HG03571 (cell line): Measurements from ENCODE around the gene MELTF.

Source experiments
- ATAC-seq: cut with Tn5 transposase; IDR thresholded peaks from one replicate; pipeline ENCODE4 v1.9.1; 2021; ENCODE audit not compliant: unreplicated experiment

Gene MELTF

DNA sequence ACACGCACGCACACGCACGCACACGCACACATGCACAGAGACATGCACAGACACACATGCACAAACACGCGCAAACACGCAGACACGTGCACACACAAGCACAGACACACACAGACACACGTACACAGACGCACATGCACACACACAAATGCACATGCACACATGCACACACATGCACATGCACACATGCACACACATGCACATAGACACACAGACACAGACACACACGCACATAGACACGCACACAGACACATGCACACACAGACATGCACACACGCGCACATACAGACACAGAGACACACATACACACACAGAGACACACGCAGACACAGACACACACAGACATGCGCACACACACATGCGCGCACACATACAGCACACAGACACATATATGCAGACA is 34.6 kb downstream of the MELTF start:
- ATAC-seq = no peak

DNA sequence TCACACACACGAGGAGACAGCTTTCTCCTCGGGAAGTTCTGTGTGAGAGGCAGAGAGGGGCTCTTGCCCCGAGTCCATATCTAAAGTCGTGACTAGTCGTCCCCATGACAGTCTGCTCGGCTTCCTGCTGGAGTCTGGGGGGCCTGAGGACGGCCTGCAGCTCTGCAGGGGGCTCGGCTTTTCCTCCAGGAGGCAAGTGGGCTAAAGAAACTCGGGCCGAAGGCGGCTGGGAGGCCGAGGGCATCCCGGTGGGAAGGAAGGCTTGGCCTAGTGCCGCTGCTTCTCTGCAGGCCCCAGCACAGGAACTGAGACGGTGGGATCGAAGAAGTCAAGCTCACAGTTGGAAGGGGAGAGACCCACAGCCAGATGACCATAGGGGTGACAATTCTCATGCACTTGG is 35.6 kb downstream of the MELTF start:
- ATAC-seq = no peak

DNA sequence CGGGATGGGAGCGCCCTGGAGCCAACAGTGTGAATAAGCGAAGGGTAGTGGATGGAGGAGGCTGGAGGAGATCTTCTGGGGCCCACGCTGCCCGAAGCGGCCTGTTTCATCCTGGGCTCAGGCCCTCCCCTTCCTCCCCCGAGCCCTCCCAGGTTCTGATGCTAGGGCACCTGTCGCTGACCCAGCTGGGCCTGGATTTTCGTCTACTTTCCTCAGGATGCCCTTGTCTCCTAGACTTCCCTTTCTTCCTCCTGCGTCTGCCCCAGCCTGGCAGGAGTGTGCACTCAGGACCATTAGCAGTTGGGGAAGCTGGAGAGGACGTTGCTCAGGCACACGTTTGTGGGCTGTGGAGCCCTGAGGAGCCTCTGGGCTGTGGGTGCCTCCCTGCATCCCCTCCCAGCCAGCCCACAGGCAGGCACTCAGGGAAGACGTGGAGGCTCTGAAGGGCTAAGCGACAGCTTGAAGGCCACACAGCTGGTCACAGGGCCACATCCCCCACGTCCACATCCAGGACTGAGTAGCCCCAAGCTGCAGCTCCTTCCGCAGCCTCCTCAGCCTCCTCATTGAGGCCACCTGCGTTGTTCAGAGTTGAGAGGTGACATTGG is 37.1 kb downstream of the MELTF start:
- ATAC-seq = no peak

DNA sequence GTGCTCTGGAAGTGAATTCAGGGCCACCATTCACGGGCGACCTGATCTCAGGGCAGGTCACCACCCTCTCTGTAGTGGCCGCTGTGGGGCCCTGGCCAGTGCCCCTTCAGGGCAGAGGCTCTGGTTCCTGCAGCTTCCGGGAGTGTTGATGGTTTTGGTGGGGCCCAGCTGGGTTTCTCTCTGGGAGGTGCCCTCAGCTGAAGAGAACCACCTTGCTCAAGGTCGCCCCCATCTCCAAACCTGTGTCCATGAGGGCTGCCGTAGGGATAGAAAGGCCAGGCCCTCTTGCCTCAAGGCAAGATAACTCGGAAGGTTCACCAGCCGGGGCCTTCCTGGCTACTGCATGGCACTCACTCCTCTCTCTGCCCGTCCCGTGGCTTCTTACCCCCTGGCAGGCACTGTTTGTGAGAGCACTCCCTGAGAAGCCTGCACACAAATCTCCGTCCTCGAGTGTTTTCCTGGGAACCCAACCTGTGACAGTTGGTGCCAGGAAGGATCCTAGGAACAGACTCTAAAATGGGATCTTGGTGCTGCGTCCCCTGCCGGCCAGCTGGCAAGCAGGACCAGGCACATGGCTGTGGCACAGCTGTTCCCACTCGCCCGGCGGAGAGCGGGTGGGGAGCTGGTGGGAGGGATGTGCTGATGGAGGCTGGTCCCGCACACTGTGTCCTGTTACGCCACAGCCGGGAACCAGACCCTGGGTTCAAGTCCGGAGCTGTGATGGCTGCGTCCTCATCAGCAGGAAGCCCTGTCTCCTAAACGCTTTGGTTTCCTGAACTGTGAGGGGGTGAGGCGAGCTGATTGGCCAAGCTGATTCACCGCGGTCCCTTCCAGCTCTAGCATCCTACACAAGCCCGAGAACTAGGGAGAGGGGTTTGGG is 37.8 kb downstream of the MELTF start:
- ATAC-seq = no peak

DNA sequence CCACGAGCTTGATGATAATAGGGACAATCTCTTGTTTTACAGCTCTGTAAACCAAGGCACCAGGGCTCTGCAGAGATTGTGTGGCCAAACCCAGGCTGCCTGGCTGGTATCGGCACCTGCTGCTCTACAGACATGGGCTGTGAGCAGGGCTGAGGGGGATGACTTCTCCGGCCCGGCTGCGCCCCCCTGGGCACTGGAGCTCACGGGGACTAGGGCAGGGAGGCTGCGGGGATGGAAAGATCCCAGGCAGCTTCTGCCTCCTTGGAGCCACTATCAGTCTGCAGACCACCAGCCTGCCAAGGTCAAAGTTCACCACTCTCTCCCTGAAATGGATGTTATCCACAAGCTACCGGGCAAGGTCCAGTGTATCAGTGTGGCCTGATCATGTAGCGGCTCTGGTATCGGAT is 39.0 kb downstream of the MELTF start:
- ATAC-seq = no peak

DNA sequence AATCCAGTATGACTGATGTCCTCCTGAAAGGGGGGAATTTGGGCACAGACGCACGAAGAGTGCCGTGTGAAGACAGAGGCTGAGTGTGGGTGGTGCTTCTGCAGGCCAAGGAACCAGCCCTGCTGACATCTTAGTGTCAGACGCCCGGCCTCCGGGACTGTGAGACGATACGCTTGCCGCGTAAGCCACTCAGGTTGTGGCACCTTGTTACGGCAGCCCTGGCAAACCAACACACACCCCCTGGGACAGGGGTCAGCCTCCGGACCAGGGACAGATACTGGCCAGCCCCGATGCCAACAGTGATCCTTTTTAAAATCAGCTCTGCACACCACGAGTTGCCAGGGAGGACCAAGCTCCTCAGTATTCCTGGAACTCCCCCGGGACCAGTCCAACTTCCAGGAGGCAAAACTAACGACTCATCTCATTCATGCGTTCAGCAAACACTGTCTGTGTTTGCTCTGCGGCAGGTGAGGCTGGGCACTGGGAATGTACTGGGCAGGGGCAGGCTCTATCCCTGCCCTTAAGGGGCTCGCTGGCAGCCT is 39.8 kb downstream of the MELTF start:
- ATAC-seq = no peak

DNA sequence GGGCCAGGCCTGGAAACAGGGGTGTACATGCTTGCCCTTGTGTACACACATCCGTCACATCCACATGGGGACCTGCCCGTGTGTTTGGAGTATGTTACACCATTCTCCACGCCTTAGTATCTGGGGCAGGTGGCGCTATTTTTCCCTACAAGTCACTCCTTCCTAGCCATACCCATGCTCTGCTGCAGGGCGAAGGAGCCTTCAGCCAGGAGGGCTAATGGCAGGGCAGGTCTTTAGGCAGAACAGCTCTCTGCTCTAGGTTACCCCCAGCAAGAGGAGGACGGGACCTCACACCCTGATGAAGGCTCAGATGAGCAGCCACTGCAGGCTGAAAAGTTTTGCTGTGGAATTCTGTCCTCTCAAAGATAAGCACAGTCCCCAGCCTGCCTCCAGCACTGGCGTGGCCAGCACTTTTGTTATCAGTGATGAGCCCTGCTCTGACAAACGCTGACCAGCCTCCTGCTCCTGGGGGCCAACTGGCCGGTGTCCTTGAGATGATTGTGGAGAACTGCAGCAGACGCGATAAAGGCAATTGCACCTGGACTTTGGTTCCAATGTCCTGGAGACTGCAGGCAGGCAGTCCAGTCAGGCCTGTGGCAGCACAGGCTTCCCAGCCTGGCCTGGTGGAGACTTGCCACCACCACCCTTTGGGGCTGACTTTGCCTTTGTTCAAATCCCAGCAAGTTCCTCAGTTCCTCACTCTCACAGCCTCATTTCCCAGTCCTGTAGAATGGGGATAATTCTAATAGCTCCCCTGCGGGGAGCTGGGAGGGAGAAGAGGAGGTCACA is 41.2 kb downstream of the MELTF start:
- ATAC-seq = no peak

DNA sequence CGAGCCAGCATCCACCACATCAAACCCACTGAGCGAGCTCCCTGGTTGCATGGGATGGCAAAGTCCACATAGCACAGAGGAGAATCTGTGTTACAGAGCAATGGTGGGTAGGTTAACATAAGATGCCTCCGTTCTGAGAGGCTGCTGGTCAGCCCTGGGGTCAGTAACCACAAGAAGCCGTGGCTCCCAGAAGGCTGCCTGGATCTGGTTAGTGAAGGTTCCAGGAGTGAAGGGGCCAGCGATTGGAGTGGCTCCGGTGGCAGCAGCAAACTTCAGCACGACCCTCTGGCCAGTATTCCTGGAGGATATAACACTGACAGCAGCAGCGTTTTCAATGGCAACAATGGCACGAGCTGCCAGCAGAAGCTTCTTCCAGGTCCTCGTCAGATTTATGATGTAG is 42.6 kb downstream of the MELTF start:
- ATAC-seq = no peak

DNA sequence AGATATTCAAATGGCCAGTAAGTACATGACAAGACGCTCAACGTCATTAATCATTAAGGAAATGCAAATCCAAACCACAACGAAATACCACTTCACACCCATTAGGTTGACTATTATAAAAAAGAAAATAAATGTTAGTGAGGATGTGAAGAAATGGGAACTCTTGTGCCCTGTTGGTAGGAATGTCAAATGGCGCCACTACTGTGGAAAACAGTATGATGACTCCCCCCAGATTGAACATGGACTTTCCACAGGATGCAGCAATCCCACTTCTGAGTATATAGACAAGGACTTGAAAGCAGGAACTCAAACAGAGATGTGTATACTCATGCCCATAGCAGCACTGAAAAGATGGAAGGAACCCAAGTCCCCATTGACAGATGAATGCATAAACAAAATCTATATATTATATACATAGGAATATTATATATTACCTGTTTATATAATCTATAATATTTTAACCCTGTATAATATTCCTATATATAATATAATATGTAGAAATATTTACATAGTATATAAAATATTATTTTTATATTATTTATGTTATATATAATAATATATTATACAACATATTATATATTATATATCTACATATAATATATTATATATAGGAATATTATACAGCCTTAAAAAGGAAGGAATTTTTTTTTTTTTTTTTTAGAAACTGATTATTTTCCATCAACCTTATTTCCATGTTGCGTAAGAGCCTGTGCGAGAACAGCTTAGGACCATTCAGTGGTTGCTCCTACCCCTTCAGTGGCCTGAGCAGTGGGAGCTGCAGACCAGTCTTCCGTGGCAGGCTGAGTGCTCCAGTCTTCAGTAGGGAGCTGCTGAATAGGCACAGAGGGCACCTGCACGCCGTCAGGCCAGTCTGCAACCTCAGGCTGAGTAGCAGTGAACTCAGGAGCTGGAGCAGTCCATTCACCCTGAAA is 43.4 kb downstream of the MELTF start:
- ATAC-seq = no peak

DNA sequence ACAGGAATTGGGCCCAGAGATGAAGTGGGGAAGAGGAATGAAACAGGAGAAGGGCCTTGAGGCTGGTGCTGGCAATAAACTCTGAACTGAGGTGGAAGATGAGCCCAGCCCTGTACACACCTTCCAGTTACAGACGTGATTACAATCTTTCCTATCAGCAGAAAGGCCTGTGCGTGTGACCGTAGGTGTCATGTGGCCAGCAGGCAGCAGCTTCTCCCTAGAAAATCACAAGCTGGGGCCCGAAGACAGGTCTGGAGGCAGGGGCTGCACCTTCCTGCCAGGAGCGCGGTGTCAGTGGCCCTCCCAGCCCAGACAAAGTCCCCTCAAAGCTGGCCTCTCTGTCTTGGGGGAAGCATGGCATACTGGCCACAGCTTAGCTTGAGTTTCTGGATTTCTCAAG is 44.3 kb downstream of the MELTF start:
- ATAC-seq = no peak

DNA sequence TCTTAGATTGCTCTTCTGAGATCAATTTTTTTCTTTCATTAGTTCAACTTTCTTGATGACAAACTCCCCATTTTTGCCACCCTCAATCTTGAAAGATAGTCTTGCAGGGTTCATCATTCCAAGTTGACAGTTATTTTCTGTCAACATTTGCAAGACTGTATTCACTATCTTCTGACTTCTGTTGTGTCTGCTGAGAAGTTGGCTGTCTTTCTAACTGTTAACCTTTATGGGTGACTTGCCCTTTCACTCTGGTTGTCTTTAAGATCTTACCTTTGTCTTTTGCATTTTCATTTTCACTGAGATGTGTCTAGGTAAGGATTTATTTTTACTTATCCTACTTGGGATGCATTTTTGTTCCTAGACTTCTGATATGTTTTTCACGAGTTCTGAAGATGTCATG is 46.4 kb downstream of the MELTF start:
- no peak for ATAC-seq

DNA sequence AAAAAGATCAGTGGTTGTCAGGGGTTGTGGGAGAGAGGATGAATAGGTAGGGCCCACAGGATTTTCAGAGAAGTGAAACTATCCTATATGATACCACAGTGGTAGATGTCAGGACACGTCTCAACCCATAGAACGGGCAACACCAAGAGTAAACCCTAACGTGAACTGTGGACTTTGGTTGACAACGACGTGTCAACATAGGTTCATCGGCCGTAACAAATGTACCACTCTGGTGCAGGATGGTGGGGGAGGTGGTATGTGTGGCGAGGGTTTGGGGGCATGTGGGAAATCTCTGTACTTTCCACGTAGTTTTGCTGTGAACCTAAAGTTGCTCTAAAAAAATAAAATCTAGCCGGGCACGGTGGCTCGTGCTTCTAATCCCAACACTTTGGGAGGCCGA is 48.0 kb downstream of the MELTF start:
- ATAC-seq = no peak

DNA sequence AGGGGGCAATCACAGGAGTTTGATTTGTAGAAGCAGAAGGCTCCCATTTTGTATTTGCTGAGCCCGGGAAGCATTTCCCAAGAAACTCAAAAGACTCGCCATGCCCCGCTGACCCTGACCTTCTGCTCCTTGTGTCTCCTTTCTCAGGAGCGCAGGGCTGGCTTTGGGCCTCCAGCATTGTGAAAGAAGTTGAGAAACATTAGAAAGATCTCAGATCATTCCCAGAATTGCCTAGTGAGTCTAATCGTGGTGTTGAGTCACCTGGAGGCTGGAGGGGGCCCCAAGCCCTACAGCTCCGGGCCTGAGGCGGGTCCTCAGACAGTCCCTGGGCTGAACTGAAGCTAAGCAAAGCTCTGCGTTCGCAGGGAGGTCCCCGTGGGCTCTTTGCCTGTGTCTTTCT is 50.1 kb downstream of the MELTF start:
- ATAC-seq = no peak

DNA sequence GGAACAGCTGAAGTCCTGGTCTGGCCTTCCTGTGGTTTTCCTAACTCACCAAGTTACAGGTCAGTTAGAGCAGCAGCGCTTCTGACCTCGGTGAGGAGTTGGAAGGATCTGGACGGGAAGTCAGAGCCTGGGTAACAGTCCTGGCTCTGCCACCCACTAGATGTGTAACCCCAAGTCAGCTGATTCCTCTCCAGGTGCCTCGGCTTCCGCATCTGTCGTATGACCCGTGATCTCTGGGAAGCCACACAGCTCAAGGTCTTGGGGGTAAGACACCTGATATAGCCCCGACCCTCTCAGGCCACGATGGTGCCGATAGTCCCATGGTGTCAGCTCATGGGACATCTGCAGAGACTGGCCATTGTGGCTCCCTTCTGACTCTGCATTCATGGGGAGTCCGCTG is 52.7 kb downstream of the MELTF start:
- ATAC-seq = no peak

DNA sequence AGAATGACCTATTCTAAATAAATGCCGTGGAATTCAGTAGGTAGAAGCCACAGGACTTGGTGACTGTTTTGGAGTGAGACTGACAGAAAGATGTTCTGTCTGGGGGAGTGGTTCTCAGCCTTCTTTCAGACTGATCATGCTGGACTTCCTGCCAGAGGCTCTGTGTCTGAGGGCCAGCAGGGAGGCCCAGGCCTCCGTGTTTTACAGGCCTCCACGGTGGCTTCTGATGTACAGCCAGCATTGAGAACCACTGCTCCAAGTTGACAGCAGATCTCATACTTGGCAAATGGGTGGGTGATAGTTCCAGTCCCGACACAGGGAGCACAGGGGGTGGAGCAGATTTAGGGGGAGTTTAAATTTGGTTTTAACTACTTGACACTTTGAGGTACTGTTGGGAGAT is 54.3 kb downstream of the MELTF start:
- ATAC-seq = no peak

DNA sequence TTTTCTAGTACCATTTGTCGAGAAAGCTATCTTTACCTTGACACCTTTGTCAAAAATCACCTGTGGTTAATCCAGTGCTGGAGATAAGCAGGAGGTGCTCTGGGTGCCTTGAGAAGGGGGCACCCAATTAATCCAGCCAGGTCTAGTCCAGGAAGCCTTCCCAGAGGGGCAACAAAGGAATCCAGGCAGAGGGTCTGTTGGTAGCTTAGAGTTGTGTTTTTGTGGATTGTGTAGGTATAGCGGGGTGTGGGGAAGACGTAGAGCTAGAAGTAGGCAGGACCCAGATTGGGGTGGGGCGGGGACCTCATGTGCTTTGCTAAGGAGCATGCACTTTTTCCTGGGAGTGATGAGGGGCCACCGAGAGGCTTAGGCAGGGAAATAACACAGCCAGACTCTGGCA is 55.0 kb downstream of the MELTF start:
- ATAC-seq = no peak

DNA sequence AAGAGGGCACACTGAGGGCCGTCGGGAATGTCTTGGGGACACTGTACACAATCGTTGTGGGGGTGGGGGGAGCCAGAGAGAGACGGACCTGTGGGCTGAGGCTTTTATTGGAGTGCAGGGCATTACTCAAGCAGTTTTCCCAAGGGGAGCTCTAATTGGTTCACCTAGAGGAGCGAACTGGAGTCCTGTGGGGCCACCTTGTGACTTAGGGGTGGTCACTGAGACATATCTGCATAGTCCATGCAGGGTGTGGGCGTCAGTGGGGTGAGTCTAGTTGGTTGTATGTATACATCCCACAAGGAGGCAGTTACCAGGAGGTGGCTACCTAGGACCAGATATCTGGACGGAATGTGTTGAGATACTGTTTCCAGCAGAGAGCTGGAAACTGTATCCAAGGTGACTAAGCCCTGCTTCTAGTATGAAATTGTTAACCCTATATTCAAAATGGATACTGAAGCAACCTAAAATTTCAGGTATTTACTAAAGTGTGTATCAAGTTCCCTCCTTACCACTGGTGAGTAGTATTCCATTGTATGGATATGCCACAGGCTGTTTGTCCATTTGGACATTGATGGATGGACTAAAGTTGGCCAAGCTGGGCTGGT is 58.4 kb downstream of the MELTF start:
- no peak for ATAC-seq

DNA sequence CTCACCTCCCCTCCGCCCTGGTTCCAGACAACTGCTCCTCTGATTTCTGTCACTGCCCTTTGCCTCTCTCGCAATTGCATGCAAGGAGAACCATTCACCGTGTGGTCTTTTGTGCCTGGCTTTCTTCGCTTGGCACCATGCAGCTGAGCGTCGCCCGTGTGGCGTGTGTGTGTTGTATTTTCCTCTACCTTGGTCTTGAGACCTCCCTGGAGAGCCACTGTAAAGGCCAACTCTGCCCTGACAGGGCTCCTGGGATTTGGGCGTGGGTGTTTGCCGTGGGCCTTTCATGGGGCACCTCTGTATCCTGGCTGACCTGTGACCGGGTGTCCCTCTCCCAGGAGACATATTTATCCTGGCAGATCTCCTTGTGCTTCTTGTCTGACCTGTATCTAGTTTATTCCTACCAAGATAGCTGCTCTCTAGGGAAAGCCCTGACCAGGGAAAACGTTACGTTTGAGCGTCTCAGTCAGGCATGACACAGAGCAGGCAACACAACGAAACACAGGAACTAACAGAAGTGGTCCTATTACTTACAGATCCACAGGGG is 59.0 kb downstream of the MELTF start:
- no peak for ATAC-seq

DNA sequence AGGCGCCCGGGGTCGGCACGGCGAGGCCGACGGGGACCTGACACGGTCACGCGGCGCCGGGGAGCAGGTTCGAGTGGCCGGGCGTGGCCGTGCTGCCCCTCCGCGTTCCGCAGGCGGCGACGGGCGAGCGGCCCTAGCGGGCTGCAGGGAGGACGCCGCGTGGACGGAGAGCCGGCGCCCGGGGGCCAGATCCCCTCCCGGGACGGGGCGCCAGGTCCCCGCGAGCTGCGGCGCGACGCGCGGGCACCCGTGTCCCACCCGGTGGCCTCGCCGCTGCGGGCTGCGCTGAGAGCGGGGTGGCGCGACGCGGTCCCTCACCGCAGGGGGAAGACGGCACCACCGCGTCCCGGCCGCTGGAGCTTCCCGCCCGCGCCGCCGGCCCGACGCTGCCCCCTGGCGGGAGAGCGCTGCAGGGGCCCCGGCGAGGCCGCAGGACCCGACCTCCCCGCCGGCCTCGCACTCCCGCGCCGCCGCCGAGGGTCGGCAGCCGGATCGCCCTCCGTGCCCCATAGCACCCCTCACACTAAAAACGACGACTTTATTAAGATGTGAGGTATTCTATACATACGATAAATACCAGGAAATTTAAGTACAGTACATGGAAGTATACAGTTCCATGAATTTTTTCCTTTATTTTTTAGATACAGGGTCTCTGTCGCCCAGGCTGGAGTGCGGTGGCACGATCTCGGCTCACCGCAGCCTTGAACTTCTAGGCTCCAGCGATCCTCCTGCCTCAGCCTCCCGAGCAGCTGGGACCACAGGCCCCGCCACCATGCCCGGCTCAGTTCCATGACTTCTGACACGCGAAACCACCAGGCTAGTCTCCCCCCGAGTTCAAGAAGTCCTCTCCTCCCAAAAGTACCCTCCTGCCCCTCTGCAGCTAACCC is 59.7 kb downstream of the MELTF start:
- ATAC-seq = peak; percentile 51
